NCI-H1417 treated with DMSO at 0.1 percent for 48 hours (cell line): ENCODE results near the gene ARHGAP24.

Experiments
- DNase-seq: peaks from one replicate; lab custom pipeline; 2025; lab: John Stamatoyannopoulos, UW

The ARHGAP24 gene

DNA sequence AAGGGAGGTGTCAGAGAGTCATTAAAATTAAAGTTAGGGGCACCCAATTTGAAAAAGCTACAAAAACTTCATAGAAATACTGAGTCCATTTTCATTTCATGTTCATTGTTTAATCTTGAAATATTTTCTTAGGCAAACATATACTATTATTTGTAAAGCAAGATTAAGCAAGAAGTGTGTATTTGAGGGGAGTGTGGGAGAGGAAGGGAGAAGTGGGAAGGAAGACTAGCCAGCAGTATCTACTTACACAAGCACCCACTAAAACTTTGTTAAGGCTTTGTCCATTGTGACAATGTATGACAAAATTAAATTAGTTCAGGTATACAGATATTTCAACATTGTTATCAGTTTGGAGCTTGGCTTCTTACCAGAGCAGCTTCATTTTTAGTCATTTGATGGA, 222.9 kb downstream of the ARHGAP24 start:
- no peak for DNase-seq

DNA sequence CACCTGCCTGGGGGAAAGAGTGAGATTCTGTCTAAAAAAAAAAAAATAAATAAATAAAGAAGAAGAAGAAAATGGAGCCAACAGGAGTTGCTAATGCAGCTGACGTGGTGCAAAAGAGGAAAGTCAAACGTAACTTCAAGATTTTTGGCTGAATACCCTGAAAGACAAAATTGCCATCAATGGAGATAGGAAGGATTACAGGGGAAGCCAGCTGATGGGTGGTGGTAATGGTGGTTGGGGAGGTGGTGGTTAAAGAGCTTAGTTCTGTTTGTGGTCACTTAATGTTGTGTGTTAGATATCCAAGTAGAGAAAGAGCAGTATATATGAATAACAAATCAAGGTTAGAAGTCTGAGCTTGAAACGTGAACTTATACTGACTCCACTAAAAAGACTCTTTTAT, 225.4 kb downstream of the ARHGAP24 start:
- DNase-seq: no peak

DNA sequence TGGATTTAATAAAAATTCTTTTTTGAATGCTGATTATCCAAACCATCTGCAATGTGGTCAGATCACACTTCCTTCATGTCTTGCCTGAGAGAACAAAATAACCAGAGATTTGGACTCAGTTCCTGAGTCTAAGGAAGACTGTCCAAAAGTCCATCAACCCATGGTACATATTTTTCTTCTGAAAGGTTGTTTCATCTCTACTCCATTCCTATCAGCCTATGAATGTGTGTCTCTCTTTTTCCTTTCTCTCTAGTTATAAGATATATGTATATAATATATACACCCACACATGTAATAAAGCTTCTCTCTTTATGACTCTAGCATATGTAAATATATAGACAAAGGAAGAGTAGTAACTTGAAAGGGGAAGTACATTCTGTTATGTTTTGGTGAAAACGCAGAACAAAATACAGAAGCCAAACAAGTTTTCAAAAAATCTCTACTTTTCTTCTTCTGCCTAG, 226.9 kb downstream of the ARHGAP24 start:
- no peak for DNase-seq

DNA sequence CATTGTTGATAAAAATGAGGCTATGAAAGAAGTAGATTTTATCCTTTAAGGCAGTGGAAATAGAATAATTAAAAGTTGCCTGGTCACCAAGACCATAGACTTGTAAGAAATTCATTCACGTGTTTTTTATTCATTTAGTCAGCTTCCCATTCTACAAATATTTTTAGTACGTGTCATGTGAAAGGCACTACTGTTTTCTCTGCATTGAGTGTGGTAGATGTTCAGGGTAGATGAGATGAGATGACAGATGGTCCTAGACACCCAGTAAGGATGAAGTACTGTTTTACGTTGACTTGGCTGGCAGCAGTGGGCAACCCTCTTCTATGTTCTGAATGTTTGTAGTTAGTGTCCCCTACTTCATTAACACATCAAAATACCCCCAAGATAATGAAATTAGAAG, 228.1 kb downstream of the ARHGAP24 start:
- DNase-seq: no peak

DNA sequence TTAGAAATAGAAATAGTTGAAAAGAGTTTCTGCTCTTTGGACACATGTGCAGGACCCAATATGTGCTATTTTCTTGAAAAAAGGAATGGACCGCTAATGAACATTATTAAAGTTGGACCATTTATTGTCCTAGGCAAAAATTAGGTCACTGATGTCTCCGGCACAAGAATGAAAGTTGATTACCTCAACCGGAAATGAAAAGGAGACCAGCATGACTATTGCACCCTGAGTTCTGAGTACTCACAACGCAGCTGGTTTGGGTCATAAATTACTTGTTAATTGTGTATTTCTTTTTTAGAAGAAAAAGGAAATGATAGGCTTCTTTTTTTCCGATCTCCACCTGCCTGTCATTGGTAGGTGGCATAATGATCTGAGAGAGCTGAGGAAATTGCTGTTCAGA, 232.7 kb downstream of the ARHGAP24 start:
- peak; percentile 14 for DNase-seq

DNA sequence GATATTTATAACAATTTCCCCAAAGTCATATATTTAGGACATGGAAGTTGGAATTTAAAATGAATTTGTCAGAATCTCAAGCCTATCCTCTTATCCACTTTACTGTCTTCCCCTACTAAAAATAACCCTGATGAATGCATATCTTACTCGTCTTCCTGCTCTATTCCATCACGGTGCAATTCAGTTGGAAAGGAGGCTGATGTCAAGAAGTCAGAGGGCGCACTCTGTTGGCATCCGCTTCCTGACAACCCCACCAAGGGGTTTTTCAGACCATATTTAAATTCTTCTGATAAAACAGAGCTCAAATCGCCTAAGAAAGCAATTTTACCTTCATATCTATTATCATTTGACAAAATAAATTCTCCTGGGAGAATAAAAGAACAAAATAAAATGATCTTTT, 233.5 kb downstream of the ARHGAP24 start:
- DNase-seq: no peak

DNA sequence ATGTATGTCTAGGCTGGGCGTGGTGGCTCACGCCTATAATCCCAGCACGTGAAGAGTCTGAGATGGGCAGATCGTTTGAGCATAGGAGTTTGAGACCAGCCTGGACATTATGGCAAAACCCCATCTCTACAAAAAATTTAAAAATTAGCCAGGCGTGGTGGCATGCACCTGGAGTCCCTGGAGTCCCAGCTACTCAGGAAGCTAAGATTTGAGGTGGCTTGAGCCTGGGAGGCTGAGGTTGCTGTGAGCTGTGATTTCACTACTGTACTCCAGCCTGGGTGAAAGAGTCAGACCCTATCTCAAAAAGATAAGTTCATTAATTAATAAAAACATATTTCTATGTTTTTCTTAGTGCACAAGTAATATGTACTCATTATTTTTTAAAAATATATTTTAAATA, 238.1 kb downstream of the ARHGAP24 start:
- DNase-seq: no peak

DNA sequence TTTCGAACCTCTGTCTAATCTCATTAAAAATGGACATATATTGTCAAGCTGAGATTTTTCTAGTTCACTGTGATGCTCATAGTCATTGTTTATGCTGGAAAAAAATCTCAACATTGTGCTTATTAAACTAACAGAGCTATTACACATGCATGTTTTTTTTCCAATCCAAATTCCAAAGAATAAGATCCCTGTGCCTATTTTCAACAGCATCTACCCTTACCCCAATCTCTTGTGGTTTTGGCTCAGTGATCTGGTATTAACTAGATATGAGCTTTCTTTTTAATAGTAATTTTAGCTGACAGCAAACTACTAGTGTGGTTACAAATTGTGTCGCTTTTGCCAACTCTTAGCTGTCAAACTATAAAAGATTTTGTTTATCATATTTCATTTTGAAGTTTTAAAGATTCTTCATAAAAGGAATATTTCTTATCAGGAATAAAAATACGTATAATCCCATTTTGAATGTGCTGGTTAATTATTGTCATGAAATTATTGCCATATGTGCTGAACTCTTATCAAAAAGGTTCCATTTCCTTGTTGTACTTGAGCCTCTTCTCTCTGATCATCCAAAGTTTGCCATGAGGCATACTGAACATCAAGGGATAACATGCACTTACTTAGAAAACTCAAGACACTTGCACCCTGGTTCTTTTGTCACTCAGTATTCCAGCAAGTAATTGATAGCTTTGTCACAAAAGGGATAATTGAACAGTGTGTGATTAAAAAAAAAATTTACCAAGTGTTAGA, 241.2 kb downstream of the ARHGAP24 start:
- DNase-seq: no peak

DNA sequence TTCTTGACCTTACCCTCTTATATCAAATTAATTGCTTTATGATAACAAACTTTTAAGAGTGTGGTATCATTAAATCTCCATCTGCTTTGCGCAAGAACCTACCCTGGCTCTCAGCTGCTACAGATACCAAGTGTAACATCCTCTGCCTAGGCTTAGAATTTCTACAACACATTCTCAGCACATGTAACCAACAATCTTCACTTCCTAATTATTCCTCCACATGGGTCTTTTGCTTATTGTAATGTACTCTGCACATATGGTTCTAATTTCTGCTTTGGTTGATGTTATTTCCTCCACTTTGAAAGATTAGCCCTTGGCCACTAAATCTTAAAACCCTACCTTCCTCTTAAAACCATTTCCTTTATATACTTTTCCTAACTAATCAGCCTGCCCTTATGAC, 242.4 kb downstream of the ARHGAP24 start:
- DNase-seq: no peak

DNA sequence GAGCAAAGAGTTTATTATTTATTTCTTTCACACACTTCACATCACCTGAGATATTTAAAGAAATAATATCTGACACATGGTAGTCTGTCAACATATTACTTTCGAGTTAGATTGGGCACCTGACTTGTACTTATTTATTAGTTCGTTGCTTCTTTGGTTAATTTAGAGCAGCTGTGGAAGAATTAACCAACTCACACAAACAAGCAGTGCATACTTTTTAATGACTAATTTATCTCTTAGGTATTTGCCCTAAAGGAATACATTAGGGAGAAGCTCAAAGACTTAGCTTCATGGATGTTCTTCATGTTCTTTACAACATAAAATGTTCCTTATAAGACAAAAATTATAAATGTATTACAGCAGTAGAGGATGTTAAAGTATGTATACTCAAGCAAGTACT, 242.9 kb downstream of the ARHGAP24 start:
- DNase-seq: no peak

DNA sequence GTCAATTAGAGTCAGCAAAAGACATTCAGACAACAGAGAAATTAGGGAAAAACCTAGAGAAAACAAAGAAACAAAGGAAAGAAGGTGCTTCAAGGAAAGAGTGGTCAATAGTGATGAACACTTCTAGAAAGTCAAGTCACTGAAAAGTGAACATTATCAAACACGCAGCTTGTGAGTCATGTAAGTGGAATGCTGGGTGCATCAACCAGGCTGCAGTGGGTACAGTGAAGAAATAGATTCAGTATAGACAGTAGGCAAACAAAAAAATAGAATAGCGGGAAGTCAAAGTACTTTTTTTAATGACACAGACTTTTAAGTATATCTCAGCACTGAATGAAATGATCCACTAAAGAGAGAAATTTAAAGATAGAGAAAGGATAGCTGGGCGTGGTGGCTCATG, 245.8 kb downstream of the ARHGAP24 start:
- no peak for DNase-seq

DNA sequence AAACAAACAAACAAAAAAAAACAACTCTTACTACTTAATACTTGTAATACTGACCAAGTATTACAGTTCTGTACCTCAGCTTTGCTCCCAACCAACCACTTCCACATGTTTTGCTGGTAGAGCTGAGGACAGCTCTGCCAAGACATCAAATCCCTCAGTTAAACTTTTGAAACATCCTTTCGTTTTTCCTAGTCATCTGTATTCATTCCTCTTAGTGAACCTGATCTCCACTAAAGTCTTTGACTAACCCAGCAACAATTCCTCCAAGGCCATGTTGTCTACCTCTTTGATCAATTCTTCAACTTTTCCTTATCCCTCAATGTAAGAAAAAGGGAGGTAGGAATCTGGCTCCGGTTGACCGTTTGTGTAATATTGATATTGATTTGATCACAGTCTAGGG, 247.5 kb downstream of the ARHGAP24 start:
- no peak for DNase-seq

DNA sequence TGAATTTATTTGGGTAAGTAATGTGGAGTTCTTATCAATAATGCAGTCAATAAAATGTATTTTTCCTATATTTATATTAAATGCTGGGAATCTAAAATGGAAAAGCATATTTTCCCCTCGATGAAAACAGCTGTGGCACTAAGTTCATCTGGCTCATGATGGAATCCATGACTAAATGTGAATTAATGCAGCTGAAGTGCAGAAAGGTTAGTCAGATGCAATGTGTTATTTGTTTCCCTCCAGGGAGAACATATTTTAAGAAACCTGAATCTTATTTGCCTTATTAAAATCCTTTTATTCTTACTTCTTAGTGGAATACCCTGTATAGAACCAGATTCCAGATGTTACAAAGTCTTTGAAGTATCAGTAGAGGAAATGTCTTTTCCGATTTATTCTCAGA, 247.9 kb downstream of the ARHGAP24 start:
- DNase-seq: no peak

DNA sequence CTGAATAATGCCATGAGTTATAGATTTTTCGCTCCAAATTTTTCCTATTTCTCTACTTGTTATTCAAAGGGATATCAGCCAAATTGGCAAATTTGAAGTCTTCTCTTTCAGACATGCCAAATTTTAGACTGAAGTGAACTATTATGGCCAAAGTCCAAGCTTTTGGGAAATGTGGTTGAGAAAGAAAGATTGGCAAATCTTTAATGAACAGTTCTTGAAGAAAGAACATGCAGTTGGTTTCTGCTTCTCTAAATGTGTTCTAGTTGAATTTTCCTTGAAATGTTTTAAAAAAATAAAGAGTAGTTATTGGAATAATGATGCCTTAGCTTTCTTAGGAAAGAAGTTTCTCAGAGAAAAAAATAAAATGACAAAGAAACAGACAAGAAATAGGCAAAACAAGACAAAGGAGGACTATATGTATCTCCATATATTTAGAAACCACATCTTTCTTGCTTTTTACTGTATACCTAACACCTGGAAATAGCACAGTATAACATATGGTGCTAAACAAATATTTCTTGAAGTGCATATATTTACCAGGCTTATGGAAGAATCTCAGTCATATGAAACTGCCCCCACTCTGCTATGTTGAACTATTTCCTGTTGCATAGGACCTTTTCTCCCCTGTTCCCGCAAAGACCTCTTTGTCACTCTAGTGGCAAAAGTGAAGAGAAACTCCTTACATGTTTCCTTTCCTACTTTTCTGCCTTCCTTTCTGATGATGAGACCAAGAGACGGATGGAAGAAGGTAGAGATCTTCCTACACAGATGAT, 250.0 kb downstream of the ARHGAP24 start:
- no peak for DNase-seq

DNA sequence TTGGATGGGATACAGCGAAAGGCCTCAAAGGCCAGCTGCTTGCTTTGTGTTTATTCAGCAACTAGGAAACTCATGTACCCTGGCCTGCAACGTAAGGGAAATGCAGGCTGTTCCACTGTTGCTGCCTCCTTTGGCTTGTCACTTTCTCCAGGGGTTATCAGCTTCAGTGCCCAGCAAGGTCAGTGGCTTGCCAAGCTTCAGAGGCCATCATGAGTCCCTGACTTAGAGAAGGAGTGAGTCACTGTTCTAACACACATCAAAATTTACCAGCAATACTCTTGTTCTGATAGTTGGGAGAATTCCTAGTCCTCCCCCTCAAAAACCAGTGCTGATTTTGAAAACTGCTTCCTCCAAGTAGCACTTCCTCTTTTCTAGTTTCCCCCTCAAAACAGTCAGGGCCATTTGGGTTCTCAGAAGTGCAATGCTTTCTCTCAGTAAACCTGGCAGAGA, 250.8 kb downstream of the ARHGAP24 start:
- no peak for DNase-seq

DNA sequence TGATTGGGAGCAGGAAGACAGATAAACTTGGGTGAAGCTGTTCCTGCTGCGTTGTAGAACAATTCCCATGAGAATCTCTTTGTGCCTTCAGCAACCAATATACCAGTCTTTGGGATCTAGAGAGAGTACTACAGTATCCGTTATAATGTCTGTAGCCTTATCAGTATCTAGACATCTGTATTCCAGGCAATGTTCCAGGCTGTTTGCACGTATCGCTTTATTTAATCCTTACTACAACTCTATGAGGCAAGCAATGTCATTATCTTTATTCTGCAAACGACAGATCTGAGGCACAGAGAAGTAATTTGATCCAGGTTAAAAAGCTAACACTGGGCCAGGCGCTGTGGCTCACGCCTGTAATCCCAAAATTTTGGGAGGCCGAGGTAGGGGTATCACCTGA, 251.6 kb downstream of the ARHGAP24 start:
- DNase-seq: no peak

DNA sequence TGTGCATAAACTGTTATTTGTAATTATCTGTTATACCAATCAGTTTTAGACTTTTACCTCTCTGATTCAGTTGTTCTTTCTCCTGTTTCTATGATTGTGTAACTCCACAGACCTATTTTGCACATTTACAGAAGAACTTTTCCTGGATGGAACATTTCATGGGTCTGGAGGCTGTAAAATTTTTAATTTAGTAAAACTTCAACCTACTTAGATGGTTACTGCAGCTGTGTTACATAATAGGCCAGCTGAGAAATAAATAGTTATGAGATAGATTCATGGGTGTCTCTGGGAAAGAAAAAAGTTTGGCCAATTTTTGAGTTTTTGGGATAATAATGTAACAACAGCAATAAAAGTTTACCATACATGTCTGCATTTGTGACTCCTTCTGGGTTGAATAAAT, 253.5 kb downstream of the ARHGAP24 start:
- no peak for DNase-seq

DNA sequence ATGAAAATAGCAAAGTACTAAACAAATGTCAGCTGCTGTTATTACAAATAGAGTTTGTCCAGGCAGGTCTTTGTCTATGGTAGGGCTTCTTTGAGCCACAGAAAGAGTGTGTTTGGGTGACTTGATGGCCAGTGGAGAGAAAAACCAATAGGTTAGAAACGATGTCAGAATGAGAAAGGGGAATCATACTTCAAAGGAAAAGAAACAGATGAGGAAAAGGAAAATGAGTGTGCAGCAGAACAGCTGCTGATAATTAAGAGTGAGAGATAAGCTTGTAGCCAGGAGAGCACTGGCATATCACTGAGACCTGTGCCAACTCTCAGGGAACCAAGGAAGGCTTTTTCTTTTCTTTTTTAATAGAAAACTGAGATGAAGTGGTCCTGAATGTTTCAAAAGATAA, 257.2 kb downstream of the ARHGAP24 start:
- DNase-seq: peak; percentile 21

DNA sequence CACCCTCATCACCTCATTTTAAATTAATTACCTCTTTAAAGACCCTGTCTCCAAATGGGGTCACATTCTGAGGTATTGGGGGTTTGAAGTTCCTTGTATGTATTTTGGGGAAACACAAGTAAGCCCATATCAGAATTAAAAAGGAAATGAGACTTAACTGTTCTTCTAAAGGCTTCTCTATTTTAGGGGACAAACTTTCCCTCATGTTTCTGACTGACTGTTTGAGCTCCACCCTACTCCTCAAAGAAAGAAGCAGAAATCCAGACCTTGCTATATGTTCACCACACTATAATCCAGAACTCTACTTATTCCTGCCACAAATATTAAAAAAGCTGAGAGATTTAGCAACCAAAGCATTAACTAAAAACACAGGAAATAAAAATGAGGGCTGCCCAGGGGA, 258.8 kb downstream of the ARHGAP24 start:
- no peak for DNase-seq

DNA sequence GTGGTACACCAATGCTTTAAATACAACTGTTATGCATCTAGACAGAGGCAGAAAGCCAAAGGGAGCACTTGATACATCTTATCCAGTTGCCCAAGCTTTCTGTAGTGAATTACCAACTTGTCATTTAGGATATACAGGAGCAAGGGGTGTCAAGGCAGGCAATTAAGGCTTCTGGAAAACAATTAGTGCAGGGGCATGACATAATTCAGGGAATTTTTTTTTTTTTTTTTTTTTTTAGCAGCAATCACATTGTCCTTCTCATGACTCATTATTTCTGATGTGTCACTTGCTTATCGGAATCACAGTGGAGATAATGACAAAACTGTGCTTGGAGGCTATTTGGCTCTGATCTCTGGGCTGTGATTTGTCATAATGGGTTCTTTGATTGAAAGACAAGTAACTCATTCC, 259.5 kb downstream of the ARHGAP24 start:
- DNase-seq: no peak

DNA sequence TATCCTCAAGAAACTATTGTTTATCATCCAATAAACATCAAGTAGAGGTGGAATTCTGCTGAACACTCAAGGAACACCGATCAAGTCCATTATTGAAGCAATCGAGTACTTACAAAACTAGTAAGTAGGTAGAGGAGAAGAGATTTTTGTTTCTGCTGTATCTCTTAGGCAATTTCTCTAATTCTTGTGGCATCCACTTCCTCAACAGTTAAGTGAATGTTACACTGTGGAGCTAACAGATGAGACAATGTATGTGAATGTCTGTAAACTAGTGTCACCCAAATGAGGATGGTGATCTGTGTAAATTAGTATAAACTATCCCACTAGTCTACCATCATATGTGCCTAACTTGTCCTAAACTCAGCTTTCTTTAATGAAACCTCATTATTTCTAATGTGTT, 261.6 kb downstream of the ARHGAP24 start:
- no peak for DNase-seq

DNA sequence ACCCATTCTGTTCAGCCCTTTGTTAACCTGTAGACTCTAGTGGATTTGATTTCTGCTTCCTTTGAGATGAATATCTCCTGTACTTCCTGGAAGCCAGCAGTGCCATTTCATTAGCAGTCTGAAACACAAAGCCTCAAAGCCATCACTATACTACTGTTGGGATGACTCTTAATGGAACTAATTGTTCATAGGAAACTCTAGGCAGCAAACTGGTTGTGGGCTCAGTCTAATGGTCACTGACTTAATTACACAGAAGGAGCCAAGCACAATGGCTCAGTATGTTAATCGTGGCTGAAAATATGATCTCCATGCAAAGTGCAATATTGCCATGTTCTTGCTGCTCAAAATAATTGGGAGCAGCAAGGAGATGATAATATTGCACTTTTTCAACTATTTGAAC, 262.3 kb downstream of the ARHGAP24 start:
- DNase-seq: no peak

DNA sequence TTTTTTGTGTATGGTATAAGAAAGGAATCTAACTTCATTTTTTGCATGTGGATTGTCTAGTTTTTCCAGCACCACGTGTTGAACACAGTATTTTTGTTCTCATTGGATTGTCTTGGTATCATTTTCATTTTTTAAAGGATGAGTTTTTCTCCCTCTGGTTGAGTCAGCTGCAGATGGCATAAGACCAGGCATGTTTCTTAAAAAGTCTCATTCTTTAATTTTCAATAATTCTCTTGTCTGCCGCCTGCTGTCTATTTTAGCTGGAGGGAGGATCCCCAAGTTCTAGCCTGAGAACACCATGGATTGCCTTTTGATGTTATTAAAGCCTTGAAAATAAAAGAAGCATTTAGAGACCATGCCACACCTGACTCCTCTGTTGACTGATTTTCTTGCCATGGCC, 263.8 kb downstream of the ARHGAP24 start:
- DNase-seq: no peak

DNA sequence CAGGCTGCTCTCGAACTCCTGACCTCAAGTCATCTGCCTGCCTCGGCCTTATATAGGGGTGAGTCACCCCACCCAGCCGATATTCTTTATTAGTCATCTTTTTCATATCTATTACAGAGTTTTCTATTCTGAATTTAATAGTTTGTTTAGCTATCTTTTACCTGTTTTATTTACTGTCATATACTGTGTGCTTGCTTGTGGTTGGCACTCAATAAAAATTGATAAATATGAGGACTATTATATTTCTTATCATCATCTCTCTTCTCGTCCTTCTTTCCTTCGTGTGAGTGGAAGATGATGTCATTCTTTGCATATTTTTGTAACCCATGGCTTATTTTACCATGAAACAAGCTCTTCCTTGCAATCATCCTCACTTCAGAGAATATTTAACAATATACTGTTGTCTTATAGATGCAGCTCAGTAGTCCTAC, 265.5 kb downstream of the ARHGAP24 start:
- no peak for DNase-seq
